ENCODE results near the gene EML1.

The EML1 gene

DNA sequence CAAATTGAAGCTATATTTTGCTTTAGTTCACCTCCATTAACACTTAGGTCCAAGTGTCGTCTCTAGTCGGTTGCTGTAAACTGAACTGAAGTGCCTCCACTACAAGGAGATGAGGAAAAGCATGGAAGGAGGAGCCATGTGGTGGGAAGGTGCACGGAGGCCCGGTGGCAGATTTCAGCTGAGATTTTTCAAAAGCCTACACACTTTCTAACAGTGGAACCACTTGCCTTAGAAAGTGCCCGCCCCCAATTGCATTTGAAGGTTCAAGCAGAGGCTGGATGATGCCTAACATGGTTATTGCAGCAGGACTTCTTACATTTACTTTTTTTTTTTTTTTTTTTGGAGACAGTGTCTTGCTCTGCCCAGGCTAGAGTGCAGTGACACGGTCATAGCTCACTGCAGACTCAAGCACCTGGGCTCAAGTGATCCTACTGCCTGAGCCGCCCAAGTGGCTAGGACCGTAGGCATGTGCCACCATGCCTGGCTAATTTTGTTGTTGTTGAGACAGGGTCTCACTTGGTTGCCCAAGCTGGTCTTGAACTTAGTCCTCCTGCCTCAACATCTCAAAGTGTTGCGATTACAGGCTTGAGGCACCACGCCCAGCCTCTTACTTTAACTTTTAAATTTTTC lies 27.6 kb downstream of the EML1 start:
- TF ChIP-seq CTCF (IDR thresholded peaks at IDR 0.05; ENCODE audit: low read depth, low read length) (no peak), MYC (IDR thresholded peaks at IDR 0.05; ENCODE audit: low read depth, low read length) (no peak), POLR2A (IDR thresholded peaks at IDR 0.05; ENCODE audit: extremely low read depth, insufficient read length) (no peak), MAX (IDR thresholded peaks at IDR 0.05; ENCODE audit: low read depth, low read length) (no peak)
- no peak for DNase-seq (ENCODE audit: low read depth)
- H3K4me3 ChIP-seq (ENCODE audit: low read depth, low read length): no peak overlapping the region

GRCh38 chr14:99821519-99822508 lies 28.6 kb downstream of the EML1 start:
- TF ChIP-seq MAX (IDR thresholded peaks at IDR 0.05; ENCODE audit: low read depth, low read length): 0 out of 2 replicates have a peak, but pooled peaks have one; percentile 2
- no peak for TF ChIP-seq MYC (IDR thresholded peaks at IDR 0.05; ENCODE audit: low read depth, low read length)
- TF ChIP-seq CTCF (IDR thresholded peaks at IDR 0.05; ENCODE audit: low read depth, low read length): no peak
- peak; percentile 51 for DNase-seq (ENCODE audit: low read depth)

GRCh38 chr14:99822800-99823455 lies 29.7 kb downstream of the EML1 start:
- no peak for TF ChIP-seq CTCF (IDR thresholded peaks at IDR 0.05; ENCODE audit: low read depth, low read length)
- no peak for TF ChIP-seq POLR2A (IDR thresholded peaks at IDR 0.05; ENCODE audit: extremely low read depth, insufficient read length)
- no peak overlapping the region for H3K4me3 ChIP-seq (ENCODE audit: low read depth, low read length)
- no peak for DNase-seq (ENCODE audit: low read depth)

More at GRCh38 chr14:99821519-99822508, 28.6 kb downstream of the EML1 start:
- no peak overlapping the region for H3K4me3 ChIP-seq (ENCODE audit: low read depth, low read length)

DNA sequence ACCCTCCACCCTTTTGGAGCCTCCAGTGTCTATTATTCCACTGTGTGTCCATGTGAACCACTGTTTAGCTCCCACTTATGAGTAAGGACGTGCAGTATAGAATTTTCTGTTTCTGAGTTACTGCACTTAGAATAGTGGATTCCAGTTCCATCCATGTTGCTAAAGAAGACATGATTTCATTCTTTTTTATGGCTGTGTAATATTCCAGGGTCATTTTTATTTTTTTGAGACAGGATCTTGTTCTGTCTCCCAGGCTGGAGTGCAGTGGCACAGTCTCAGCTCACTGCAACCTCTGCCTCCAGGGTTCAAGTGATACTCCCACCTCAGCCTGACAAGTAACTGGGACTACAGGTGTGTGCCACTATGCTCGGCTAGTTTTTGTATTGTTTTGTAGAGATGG lies 31.6 kb downstream of the EML1 start:
- H3K4me3 ChIP-seq (ENCODE audit: low read depth, low read length): no peak overlapping the region
- TF ChIP-seq POLR2A (IDR thresholded peaks at IDR 0.05; ENCODE audit: extremely low read depth, insufficient read length) (no peak), CTCF (IDR thresholded peaks at IDR 0.05; ENCODE audit: low read depth, low read length) (no peak), MYC (IDR thresholded peaks at IDR 0.05; ENCODE audit: low read depth, low read length) (no peak), MAX (IDR thresholded peaks at IDR 0.05; ENCODE audit: low read depth, low read length) (no peak)
- DNase-seq (ENCODE audit: low read depth): no peak

- no peak overlapping the region for H3K4me3 ChIP-seq (ENCODE audit: low read depth, low read length)
- TF ChIP-seq CTCF (IDR thresholded peaks at IDR 0.05; ENCODE audit: low read depth, low read length): no peak
- TF ChIP-seq POLR2A (IDR thresholded peaks at IDR 0.05; ENCODE audit: extremely low read depth, insufficient read length): no peak
- no peak for TF ChIP-seq MAX (IDR thresholded peaks at IDR 0.05; ENCODE audit: low read depth, low read length)
- TF ChIP-seq MYC (IDR thresholded peaks at IDR 0.05; ENCODE audit: low read depth, low read length): no peak
- no peak for DNase-seq (ENCODE audit: low read depth)
Measured at GRCh38 chr14:99829450-99829849, 36.2 kb downstream of the EML1 start.

All from NB4 (cell line).